Panc1 (cell line): Measurements from ENCODE around the gene TRABD2B.

Experiments
- POLR2AphosphoS5 ChIP-seq: IDR thresholded peaks from 2 replicates; pipeline ENCODE4 v1.6.1; 2012; ENCODE audit warnings: mild to moderate bottlenecking, low read depth, low read length, moderate library complexity
- REST ChIP-seq, 2 experiments: IDR thresholded peaks; 2 replicates each; pipeline ENCODE4 v1.6.1; 2011 to 2012; ENCODE audit warnings: low read depth in 2 of 2, control low read depth in 1 of 2, low read length in 1 of 2, mild to moderate bottlenecking in 1 of 2, moderate library complexity in 1 of 2; ENCODE audit not compliant: insufficient read depth in 1 of 2
- SIN3A ChIP-seq: IDR thresholded peaks from 2 replicates; pipeline ENCODE4 v1.6.1; 2012; ENCODE audit warnings: low read depth, mild to moderate bottlenecking, low read length, moderate library complexity, borderline replicate concordance; ENCODE audit not compliant: insufficient read depth
- TCF7L2 ChIP-seq: IDR thresholded peaks from 2 replicates; pipeline ENCODE4 v1.6.1; 2011; ENCODE audit warnings: mild to moderate bottlenecking, low read depth, low read length, inconsistent platforms
- TF ChIP-seq, protein P1 (sequence below): fragments of 450-650 bp; IDR thresholded peaks from 2 replicates; pipeline ENCODE4 v1.5.1; 2017; ENCODE audit warnings: mild to moderate bottlenecking

GRCh38 chr1:47729685-47730084 is 267.5 kb downstream of the TRABD2B start:
- TF ChIP-seq, protein P1, sequence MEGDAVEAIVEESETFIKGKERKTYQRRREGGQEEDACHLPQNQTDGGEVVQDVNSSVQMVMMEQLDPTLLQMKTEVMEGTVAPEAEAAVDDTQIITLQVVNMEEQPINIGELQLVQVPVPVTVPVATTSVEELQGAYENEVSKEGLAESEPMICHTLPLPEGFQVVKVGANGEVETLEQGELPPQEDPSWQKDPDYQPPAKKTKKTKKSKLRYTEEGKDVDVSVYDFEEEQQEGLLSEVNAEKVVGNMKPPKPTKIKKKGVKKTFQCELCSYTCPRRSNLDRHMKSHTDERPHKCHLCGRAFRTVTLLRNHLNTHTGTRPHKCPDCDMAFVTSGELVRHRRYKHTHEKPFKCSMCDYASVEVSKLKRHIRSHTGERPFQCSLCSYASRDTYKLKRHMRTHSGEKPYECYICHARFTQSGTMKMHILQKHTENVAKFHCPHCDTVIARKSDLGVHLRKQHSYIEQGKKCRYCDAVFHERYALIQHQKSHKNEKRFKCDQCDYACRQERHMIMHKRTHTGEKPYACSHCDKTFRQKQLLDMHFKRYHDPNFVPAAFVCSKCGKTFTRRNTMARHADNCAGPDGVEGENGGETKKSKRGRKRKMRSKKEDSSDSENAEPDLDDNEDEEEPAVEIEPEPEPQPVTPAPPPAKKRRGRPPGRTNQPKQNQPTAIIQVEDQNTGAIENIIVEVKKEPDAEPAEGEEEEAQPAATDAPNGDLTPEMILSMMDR, result no peak
- TF ChIP-seq REST (IDR thresholded peaks at IDR 0.05; ENCODE audit: insufficient read depth in 1 of 2, low read depth in 2 of 2, low read length in 1 of 2) (no peak), TCF7L2 (no peak), POLR2AphosphoS5 (no peak), SIN3A (no peak)
